Fibroblast of skin of abdomen (primary cell): ENCODE data around the gene RESF1.
A peak's percentile ranks its signal among the peaks of the same experiment; 100 is the strongest.

Experiments used
- DNase-seq: peaks from one replicate; pipeline ENCODE4 v3.0.0-alpha.2; 2013

RESF1 gene

GRCh38 chr12:31959701-31960391, 631 bp downstream of the RESF1 start:
- DNase-seq = peak; percentile 53

GRCh38 chr12:31961137-31961536, 1.9 kb downstream of the RESF1 start:
- no peak for DNase-seq

GRCh38 chr12:31962076-31962475, 2.9 kb downstream of the RESF1 start:
- DNase-seq = no peak

GRCh38 chr12:31964280-31964679, 5.1 kb downstream of the RESF1 start:
- no peak for DNase-seq

- DNase-seq = no peak
These were observed 5.9 kb downstream of the RESF1 start for GRCh38 chr12:31965090-31965489.

GRCh38 chr12:31966558-31967205, 7.5 kb downstream of the RESF1 start:
- no peak for DNase-seq

- no peak for DNase-seq
These were observed 8.3 kb downstream of the RESF1 start for GRCh38 chr12:31967539-31967938.

GRCh38 chr12:31970199-31970598, 11.0 kb downstream of the RESF1 start:
- DNase-seq = no peak

DNA sequence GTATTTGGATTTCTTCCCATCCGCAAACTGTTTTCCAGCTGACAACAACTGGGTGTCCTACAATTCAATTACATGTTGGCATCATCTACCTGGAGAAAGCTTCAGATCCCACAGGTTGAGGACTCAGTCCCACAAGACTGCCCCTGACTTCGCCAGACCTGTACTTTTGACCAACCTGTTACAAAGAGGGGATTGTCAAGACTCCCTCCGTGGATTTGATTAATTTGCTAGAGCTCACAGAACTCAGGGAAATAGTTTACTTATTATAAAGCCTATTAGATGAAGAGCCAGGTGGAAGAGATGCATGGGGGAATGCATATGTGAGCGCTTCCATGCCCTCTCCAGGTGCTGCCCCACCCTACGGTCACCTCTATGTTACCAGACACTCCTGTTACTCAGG, 14.6 kb downstream of the RESF1 start:
- DNase-seq = no peak

DNA sequence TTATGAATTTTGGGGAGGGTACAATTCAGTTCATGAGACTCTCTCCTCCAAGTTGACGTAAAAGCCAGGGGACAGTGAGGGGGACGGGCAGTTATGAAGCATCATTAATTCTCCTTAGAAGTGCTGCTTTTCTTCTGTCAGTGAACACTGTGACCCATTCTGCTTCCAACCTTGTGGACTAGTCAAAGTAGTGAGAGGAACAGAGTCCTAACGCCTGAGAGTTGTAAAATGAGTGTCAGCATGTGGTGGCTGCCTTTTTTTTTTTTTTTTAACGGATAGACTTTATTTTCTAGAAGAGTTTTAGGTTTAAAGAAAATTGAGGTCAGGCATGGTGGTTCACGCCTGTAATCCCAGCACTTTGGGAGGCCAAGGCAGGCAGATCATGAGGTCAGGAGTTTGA, 15.5 kb downstream of the RESF1 start:
- no peak for DNase-seq

GRCh38 chr12:31984806-31985591, 25.8 kb downstream of the RESF1 start:
- no peak for DNase-seq

DNA sequence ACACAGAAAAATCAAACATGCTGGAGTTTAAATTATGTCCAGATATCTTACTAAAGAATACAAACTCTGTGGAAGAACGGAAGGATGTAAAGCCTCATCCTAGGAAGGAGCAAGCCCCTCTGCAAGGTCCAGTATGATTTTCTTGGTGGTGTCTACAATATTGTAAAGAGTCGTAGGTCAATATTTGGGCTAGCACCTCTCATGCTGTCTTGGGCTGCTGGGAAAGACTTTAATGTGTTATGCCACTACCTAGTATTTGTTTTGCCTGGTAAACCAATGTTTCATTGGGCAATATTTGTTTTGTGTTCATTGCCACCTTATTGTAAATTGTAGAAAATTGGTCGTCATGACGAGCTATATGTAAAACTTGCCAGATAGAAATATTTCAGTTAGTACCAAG, 26.6 kb downstream of the RESF1 start:
- DNase-seq = no peak

GRCh38 chr12:31989571-31990362, 30.6 kb downstream of the RESF1 start:
- DNase-seq = peak; percentile 4

GRCh38 chr12:31991146-31991545, 31.9 kb downstream of the RESF1 start:
- no peak for DNase-seq

- no peak for DNase-seq
These were observed 32.6 kb downstream of the RESF1 start for GRCh38 chr12:31991815-31992214.

- no peak for DNase-seq
These were observed 40.5 kb downstream of the RESF1 start for GRCh38 chr12:31999692-32000091.

- no peak for DNase-seq
These were observed 41.3 kb downstream of the RESF1 start for GRCh38 chr12:32000373-32001005.

DNA sequence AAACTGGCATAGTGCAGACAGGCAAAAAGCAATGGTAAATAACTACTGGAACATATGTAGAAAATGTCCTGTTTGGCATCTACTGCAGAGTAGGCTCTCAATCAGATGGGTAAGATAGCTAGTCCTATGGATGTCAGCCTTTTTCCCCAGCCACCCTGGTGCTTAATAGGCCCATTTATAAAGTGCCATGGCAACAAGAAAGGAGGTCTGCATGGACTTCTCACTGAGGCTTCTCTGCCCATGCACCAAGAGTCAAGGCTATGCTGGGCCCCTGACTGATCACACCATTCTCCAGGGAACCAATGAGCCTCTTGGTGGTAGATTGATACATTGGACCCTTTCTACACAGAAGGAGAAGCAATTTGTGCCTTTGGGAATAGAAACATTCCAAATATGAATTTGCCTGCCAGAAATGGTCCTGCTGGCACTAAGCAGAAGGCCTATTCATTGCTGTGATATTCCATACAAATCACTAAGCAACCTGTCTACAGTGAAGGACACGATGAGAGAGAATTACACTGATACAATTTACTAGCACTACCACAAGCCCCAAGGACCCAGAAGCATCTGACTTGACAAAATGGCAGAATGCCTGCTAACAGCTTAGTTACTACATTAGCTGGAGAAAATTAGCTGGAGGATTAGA, 43.8 kb downstream of the RESF1 start:
- DNase-seq = peak; percentile 9

GRCh38 chr12:32003654-32004053, 44.4 kb downstream of the RESF1 start:
- DNase-seq = no peak

GRCh38 chr12:32005496-32006125, 46.4 kb downstream of the RESF1 start:
- no peak for DNase-seq
